Activated naive CD4-positive, alpha-beta T cell treated with anti-CD3 and anti-CD28 coated beads for 36 hours (primary cell): ENCODE measurements around the gene GLRA1. TPM values are rescaled to one million over a fixed set of nuclear protein-coding genes. Genes with fewer than 3 reads are reported as not detected.

Experiments
- CTCF ChIA-PET: fragments of 350-600 bp; sonication (Branson Sonifier 250); formaldehyde crosslinking; loops from one replicate; lab custom pipeline; 2021; ENCODE audit warnings: antibody characterized with exemption; lab: Charles Lee
- DNase-seq: peaks from one replicate; pipeline ENCODE4 v3.0.0-alpha.2; 2020
- H3K27ac Mint-ChIP-seq: one replicate; pipeline ENCODE4 v1.8.0; 2021; ENCODE audit warnings: mild to moderate bottlenecking, mixed read lengths
- H3K27me3 Mint-ChIP-seq: one replicate; pipeline ENCODE4 v1.8.0; 2021; ENCODE audit warnings: low read depth, mixed read lengths
- H3K36me3 Mint-ChIP-seq: one replicate; pipeline ENCODE4 v1.8.0; 2021; ENCODE audit warnings: low read depth, mixed read lengths
- H3K4me1 Mint-ChIP-seq: one replicate; pipeline ENCODE4 v1.8.0; 2021; ENCODE audit warnings: low read depth, mixed read lengths
- H3K4me3 Mint-ChIP-seq: one replicate; pipeline ENCODE4 v1.8.0; 2021; ENCODE audit warnings: mild to moderate bottlenecking, moderate library complexity, mixed read lengths
- H3K9me3 Mint-ChIP-seq: one replicate; pipeline ENCODE4 v1.8.0; 2021; ENCODE audit warnings: mixed read lengths
- intact Hi-C: fragments of 100-400 bp; cut with micrococcal nuclease; formaldehyde crosslinking; loops from one replicate; pipeline ENCODE4 v1.15.1; 2023
- total RNA-seq, 2 experiments: library from RNA; stranded (reverse); gene quantifications; one replicate each; pipeline ENCODE4 v1.2.3, GENCODE V29; 2021

The GLRA1 gene
- total RNA-seq, 2 experiments from 2014 or later, result not detected

DNA sequence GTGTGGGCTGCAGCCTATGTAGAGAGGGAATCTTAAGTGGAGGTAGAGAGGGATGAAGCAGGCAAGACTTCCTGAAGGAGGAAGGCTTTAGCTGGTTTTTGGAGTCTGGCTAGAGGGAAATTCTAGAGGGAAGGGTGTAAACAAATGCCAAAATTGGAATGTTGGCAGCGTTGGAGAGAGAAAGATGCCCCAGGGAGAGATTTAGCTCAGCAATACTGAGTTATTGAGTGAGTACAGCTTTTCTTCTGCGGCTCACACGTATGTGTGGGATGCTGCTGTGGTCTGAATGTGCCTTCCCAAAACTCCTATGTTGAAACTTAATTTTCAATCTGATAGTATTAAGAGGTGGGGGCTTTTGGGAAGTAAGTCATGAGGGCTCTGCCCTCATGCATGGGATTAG, 24.5 kb upstream of the GLRA1 start:
- Mint-ChIP-seq H3K4me1 (peaks cover 25% of the 10 kb centered on the region), H3K4me3 (no peak overlapping the region)
- CTCF ChIA-PET, result interaction anchor here (0.7 kb wide), 1 partner anchor 194 kb away, joined by 3 read pairs; no protein-coding TSS in a partner anchor

DNA sequence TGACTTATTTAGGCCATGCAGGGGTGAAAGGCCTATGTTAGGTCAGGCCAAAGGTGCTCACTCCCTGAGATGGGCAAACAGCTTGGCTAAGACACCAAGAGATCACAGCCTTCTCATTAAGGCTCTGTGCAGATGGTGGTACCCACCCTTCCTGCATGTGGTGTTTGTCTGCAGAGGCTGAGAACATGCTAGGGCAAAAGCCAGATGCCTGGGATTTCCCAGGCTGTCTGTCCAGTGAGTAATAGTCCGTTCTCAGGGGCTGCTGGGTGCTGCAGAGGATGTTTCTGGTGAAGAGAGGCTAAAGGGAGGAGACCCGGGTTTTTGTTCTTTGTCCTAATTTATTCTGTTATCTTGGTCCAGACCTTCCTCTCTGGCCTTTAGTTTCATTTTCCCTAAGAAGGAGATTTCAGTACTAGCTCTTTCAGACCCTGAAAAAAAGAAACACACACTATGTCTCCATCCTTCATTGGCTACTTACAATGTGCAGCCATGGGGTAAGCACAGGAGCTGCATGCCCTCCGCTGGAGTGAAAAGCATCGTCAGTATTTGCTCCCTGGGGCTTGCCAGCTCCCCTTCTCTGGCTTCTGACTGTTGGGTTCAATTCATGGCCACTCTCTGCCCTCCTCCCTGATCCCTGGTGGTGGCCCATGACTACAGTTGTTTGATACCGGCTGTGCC, 23.4 kb upstream of the GLRA1 start:
- H3K4me3 Mint-ChIP-seq, result no peak overlapping the region
- DNase-seq, result no peak
- no peaks in the 10 kb centered on the region for H3K27me3 Mint-ChIP-seq
- H3K9me3 Mint-ChIP-seq, result no peaks in the 10 kb centered on the region
- peaks cover 22% of the 10 kb centered on the region for H3K4me1 Mint-ChIP-seq
- no peaks in the 10 kb centered on the region for H3K36me3 Mint-ChIP-seq
- CTCF ChIA-PET, result interaction anchor here (0.7 kb wide), 1 partner anchor 1975 kb away, joined by 3 read pairs; no protein-coding TSS in a partner anchor
- H3K27ac Mint-ChIP-seq, result no peak overlapping the region
- intact Hi-C loops, result no loop called here

More for the DNA sequence above, 24.5 kb upstream of the GLRA1 start:
- H3K27me3 Mint-ChIP-seq, result no peaks in the 10 kb centered on the region
- H3K27ac Mint-ChIP-seq, result no peak overlapping the region
- H3K9me3 Mint-ChIP-seq, result no peaks in the 10 kb centered on the region
- intact Hi-C loops, result no loop called here
- H3K36me3 Mint-ChIP-seq, result no peaks in the 10 kb centered on the region
- DNase-seq, result no peak

DNA sequence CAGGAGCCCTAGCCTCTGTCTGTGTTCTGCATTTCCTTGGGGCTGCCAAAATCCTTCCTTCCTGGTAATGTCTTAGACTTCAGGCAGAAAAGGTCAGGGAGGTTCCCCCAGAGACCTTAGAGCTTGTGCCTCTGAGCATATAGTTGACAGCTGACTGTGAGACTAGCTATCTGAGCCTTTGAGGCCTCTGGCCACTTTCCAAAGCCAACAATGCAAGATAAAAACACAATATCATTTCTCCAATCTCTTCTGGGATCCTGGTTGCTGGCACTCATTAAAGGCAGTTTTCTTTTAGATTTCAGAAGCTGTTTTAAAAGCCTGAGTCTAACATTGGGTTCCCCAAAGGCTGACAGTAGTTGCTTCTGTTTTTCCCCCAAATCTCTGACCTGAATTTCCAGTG, 13.2 kb upstream of the GLRA1 start:
- no peak for DNase-seq
- H3K4me1 Mint-ChIP-seq, result no peaks in the 10 kb centered on the region
- H3K36me3 Mint-ChIP-seq, result no peaks in the 10 kb centered on the region
- intact Hi-C loops, result no loop called here
- CTCF ChIA-PET, result no interaction called here
- no peak overlapping the region for H3K4me3 Mint-ChIP-seq
- no peak overlapping the region for H3K27ac Mint-ChIP-seq
- H3K27me3 Mint-ChIP-seq, result no peaks in the 10 kb centered on the region
- H3K9me3 Mint-ChIP-seq, result peaks cover 9% of the 10 kb centered on the region

DNA sequence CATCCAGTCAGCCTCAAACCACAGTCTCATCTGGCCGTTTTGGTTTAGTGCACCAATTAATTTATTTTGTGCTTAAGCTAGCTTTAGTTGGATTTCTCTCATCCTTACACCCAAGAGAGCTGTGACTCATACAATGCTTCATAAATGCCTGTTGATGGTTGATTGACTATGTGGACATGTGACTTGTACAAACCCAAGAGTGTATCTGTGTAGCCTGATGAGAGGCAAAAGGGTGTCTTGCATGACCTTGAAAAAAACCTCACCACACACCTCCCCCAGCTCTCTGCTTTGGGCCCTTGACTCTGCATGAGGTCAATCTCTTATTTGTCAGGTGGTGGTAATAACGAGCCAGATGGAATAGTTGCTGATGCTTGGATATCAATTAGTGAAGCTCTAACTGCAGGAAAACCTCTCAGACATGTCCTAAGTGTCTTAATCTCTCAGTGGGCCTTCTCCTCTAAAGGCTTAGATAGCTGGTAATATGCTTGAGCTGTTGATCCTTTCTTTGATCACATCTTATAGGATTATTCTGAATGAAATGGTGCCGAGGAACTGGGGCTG, 10.6 kb upstream of the GLRA1 start:
- no peaks in the 10 kb centered on the region for H3K27me3 Mint-ChIP-seq
- CTCF ChIA-PET, result no interaction called here
- intact Hi-C loops, result no loop called here
- peaks cover 26% of the 10 kb centered on the region for H3K9me3 Mint-ChIP-seq
- H3K27ac Mint-ChIP-seq, result no peak overlapping the region
- no peak for DNase-seq
- no peak overlapping the region for H3K4me3 Mint-ChIP-seq
- H3K36me3 Mint-ChIP-seq, result peaks cover 2% of the 10 kb centered on the region
- no peaks in the 10 kb centered on the region for H3K4me1 Mint-ChIP-seq

DNA sequence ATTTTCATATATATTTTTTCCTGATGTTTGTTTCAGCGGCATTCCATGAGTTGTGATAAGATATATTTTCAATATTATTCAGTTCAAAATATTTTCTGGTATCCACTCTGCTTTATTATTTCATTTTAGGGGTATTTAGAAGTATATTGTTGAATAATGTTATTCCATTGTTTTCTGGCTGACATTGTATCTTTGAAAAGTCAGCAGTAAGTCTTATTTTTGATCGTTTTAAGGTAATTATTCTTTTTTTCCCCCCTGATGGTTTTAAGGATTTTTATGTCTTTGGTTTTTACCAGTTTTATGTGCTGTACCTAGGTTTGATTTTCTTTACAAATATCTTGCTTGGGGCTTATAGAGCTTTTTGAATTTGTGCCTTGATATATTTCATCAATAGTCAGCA, 6.6 kb upstream of the GLRA1 start:
- DNase-seq, result no peak
- Mint-ChIP-seq H3K27ac (no peak overlapping the region), H3K36me3 (peaks cover 2% of the 10 kb centered on the region), H3K27me3 (peaks cover 5% of the 10 kb centered on the region), H3K9me3 (peaks cover 26% of the 10 kb centered on the region), H3K4me1 (no peaks in the 10 kb centered on the region), H3K4me3 (no peak overlapping the region)
- CTCF ChIA-PET, result interaction anchor here (0.7 kb wide), 1 partner anchor 46 kb away, joined by 3 read pairs; no protein-coding TSS in a partner anchor
- intact Hi-C loops, result no loop called here

DNA sequence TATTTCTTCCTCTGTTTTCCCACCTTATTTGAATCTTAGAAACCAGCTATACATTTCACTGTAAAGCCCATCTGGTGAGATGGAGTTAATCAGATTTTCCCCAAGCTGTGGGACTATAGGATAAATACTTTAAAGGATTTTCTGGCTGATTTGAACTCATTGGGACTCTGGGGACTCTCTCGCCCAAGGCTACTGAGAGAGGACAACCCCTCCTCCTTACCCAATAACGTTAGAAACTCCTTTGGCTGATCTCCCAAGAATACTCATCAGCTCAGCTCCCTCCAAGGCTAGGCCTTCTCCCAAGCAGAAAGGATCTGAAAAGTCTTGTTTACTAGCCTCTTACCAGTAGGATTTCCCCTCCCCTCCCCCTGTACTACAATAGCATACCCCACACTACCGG, 1.5 kb upstream of the GLRA1 start:
- H3K36me3 Mint-ChIP-seq, result no peaks in the 10 kb centered on the region
- H3K9me3 Mint-ChIP-seq, result peaks cover 3% of the 10 kb centered on the region
- no peak for DNase-seq
- H3K27me3 Mint-ChIP-seq, result peaks cover 34% of the 10 kb centered on the region
- intact Hi-C loops, result no loop called here
- CTCF ChIA-PET, result no interaction called here
- H3K4me3 Mint-ChIP-seq, result no peak overlapping the region
- H3K4me1 Mint-ChIP-seq, result no peaks in the 10 kb centered on the region
- H3K27ac Mint-ChIP-seq, result no peak overlapping the region

DNA sequence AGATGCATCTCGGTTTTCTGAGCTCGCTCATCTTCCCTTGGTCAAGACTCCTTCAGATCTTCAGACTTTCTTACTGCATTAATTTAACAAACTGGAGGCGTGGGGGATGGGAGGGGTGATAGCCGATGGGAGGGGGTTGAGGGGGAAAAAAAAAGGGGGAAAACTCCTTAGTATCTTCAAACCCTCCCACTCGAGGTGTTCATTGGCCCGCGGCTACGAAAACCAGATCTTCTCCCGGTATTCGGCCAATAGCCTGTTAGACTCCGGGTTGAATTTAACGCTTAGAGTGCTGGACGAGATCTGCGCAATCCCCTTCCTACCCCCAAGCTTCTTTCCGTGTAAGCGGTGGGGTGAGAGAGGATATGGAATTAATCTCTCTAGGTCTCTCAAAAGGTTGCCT, 689 bp upstream of the GLRA1 start:
- no peak for DNase-seq
- Mint-ChIP-seq H3K36me3 (no peaks in the 10 kb centered on the region), H3K27me3 (peaks cover 34% of the 10 kb centered on the region), H3K27ac (no peak overlapping the region), H3K4me3 (no peak overlapping the region), H3K9me3 (peaks cover under 1% of the 10 kb centered on the region), H3K4me1 (no peaks in the 10 kb centered on the region)
- CTCF ChIA-PET, result interaction anchor here (0.6 to 0.7 kb wide), 2 partner anchors 49 to 394 kb away, joined by 3 read pairs; no protein-coding TSS in a partner anchor
- intact Hi-C loops, result no loop called here

DNA sequence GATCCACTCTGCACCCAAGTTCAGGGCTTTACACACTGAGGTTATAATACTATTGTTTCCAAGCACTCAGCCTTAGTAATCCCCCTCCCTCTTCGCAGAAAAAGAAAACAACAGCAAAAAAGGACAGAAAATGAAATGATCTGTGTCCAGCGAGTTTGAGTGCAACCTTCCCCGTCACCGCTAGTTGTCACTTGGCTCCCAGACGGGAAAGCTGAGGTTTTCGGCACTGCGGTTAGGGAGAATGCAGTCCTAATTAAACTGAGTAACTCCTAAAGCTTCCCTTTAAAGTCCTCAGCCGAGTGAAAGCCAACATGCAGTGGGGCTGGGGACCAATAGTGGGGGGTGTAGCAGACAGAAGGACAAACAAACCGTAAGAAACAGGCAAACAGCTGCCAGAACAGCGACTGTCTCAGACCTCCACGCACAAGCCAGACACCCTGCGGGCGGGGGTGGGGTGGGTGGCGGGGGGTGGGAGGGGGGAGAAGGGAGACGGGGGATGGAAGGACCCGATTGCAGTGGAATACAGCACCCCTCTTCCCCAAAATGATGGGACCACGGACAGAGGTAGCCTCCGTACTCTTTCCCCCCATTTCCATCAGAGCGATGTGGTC, 680 bp downstream of the GLRA1 start:
- intact Hi-C loops, result no loop called here
- no peak overlapping the region for H3K4me3 Mint-ChIP-seq
- H3K27me3 Mint-ChIP-seq, result peaks cover 34% of the 10 kb centered on the region
- no peaks in the 10 kb centered on the region for H3K36me3 Mint-ChIP-seq
- DNase-seq, result no peak
- no peaks in the 10 kb centered on the region for H3K4me1 Mint-ChIP-seq
- H3K9me3 Mint-ChIP-seq, result no peaks in the 10 kb centered on the region
- no peak overlapping the region for H3K27ac Mint-ChIP-seq
- CTCF ChIA-PET, result no interaction called here

DNA sequence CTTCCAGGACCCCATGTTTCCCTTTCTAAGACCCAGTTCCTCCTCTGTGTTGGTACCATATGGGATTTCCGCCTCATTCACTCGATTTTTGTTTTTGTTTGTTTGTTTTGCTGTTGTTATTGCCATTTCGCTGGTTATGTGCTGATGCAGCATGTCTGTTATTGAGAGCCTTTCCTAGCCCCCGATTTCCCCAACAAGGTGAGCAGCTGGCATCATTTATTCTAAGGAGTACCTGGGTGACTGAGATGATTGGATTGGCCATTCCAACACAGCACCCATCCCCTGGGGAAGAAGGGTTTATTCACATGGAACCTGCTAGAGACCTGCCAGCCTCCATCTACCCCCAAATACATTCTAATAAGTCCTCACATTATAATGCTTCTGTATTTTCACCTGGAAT, 2.7 kb downstream of the GLRA1 start:
- CTCF ChIA-PET, result no interaction called here
- intact Hi-C loops, result no loop called here
- H3K9me3 Mint-ChIP-seq, result no peaks in the 10 kb centered on the region
- H3K4me3 Mint-ChIP-seq, result no peak overlapping the region
- peaks cover 31% of the 10 kb centered on the region for H3K27me3 Mint-ChIP-seq
- H3K4me1 Mint-ChIP-seq, result no peaks in the 10 kb centered on the region
- no peak for DNase-seq
- H3K36me3 Mint-ChIP-seq, result no peaks in the 10 kb centered on the region
- H3K27ac Mint-ChIP-seq, result no peak overlapping the region

DNA sequence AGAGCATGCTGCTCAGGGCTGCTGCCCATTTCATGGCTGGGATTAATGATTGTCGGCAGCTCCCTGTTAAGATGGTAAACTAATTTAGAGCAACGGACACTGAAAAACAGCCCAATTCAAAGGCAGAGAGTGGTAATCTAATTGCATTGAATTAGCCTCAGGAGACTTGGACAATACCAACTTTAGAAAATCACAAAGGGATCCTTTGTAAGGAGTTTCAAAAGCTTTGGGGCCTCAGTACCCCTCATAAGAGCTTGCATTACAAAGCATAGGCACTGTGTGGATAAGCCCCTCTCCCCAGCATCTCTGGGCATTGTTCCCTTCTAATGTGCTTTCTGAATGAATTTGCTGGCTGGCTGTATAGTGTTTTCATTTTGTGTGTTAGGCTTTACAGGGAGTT, 6.7 kb downstream of the GLRA1 start:
- CTCF ChIA-PET, result no interaction called here
- H3K27me3 Mint-ChIP-seq, result peaks cover 8% of the 10 kb centered on the region
- H3K36me3 Mint-ChIP-seq, result no peaks in the 10 kb centered on the region
- no peak for DNase-seq
- intact Hi-C loops, result no loop called here
- H3K9me3 Mint-ChIP-seq, result no peaks in the 10 kb centered on the region
- H3K4me1 Mint-ChIP-seq, result no peaks in the 10 kb centered on the region
- no peak overlapping the region for H3K27ac Mint-ChIP-seq
- H3K4me3 Mint-ChIP-seq, result no peak overlapping the region

DNA sequence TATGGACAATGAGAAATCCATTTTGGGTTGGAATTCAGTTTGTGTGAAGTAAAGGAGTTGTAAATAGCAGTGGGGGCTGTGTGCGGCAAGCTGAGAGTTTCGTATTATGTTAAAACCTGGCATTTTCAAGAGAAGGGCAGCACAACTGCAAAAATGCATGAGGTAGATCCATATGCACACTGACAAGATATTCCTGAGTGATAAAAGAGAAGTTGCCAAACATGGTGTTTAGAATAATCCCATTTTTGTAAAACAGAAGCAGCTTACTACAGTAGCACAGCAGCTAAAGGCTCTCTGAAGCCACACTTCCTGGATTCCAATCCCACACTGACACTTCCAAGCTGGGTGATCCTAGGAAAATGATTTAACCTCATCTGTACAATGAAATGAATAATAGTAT, 11.2 kb downstream of the GLRA1 start:
- intact Hi-C loops, result no loop called here
- Mint-ChIP-seq H3K9me3 (no peaks in the 10 kb centered on the region), H3K4me1 (no peaks in the 10 kb centered on the region), H3K27ac (no peak overlapping the region), H3K27me3 (no peaks in the 10 kb centered on the region), H3K4me3 (no peak overlapping the region), H3K36me3 (no peaks in the 10 kb centered on the region)
- no peak for DNase-seq
- CTCF ChIA-PET, result interaction anchor here (0.9 to 1.2 kb wide), 3 partner anchors 9 to 88 kb away, joined by 3 read pairs; no protein-coding TSS in a partner anchor

DNA sequence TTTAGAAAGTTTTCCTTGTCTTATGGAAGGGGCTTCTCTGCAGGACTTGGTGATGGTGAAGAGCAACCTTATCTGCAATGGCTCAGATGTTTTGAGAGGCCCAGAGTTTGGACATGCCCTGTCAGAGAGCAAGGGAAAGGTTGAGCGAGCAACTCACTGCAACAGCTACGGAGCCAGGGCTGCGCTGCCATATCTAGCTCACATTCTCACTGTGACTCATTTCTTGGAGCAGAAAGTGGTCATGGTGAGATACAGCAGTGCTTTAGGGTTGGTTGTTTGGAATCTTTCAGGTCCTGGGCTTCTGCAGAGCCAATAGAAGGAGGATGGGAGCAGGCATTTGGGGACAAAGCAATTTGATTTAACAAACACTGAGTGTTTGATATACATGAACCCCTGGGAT, 12.3 kb downstream of the GLRA1 start:
- Mint-ChIP-seq H3K27me3 (no peaks in the 10 kb centered on the region), H3K4me1 (no peaks in the 10 kb centered on the region), H3K36me3 (no peaks in the 10 kb centered on the region), H3K9me3 (no peaks in the 10 kb centered on the region), H3K4me3 (no peak overlapping the region), H3K27ac (no peak overlapping the region)
- CTCF ChIA-PET, result interaction anchor here (0.9 kb wide), 1 partner anchor 44 kb away, joined by 3 read pairs; no protein-coding TSS in a partner anchor
- intact Hi-C loops, result no loop called here
- no peak for DNase-seq

DNA sequence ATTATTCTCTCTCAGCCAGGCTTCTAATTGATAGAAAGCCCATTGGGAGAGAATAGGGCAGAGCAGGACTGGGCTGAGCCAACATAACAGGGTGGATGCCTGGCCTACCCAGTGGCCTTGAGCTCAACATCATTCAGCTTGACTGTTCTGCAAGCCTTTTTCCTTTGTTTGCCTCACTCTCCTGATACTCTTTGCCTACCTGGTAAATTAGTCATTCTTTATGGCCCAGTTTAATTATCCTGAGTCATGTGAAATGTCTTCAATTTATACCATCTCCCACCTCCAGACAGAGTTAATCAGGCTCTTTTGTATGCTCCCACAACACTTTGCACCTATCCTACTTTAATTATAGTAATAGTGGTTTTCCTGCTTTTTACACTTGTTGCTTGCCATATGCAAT, 13.6 kb downstream of the GLRA1 start:
- no peaks in the 10 kb centered on the region for H3K9me3 Mint-ChIP-seq
- DNase-seq, result no peak
- H3K27ac Mint-ChIP-seq, result no peak overlapping the region
- H3K36me3 Mint-ChIP-seq, result no peaks in the 10 kb centered on the region
- no peaks in the 10 kb centered on the region for H3K27me3 Mint-ChIP-seq
- no peaks in the 10 kb centered on the region for H3K4me1 Mint-ChIP-seq
- CTCF ChIA-PET, result no interaction called here
- no peak overlapping the region for H3K4me3 Mint-ChIP-seq
- intact Hi-C loops, result no loop called here
